Measurements from ENCODE around the gene FGF21.
"Not testable (repeated sequence)": the region's sequence is repeated elsewhere in the genome, so short reads cannot be mapped to it uniquely, and the experiment has no call there.

Gene FGF21

GRCh38 chr19:48715681-48716171 is 39.6 kb upstream of the FGF21 start:
- TF ChIP-seq CTCF (IDR thresholded peaks at IDR 0.05; ENCODE audit: low read length, missing control alignments) = no peak
- H3K4me3 ChIP-seq (replicated peaks; ENCODE audit: low read depth, low read length) = peak overlapping the region; percentile 71
- DNase-seq (ENCODE audit: low read depth) = no peak

- H3K4me3 ChIP-seq (replicated peaks; ENCODE audit: low read depth, low read length) = peak overlapping the region; percentile 43
- TF ChIP-seq CTCF (IDR thresholded peaks at IDR 0.05; ENCODE audit: low read length, missing control alignments) = no peak
Measured at GRCh38 chr19:48716562-48717291, 38.6 kb upstream of the FGF21 start.

GRCh38 chr19:48718106-48718505 is 37.2 kb upstream of the FGF21 start:
- not testable (repeated sequence) for H3K4me3 ChIP-seq (replicated peaks; ENCODE audit: low read depth, low read length); DNase-seq (ENCODE audit: low read depth)

More at GRCh38 chr19:48716562-48717291, 38.6 kb upstream of the FGF21 start:
- DNase-seq (ENCODE audit: low read depth) = peak; percentile 73

GRCh38 chr19:48718711-48719231 is 36.6 kb upstream of the FGF21 start:
- H3K4me3 ChIP-seq (replicated peaks; ENCODE audit: low read depth, low read length) = no peak overlapping the region
- no peak for DNase-seq (ENCODE audit: low read depth)
- no peak for TF ChIP-seq CTCF (IDR thresholded peaks at IDR 0.05; ENCODE audit: low read length, missing control alignments)

GRCh38 chr19:48719263-48720171 is 35.8 kb upstream of the FGF21 start, which contains the start of gene MAMSTR:
MAMSTR (minus strand) TSS chr19:48719725; CDS start chr19:48719031, 694 bp downstream.
- TF ChIP-seq CTCF (IDR thresholded peaks at IDR 0.05; ENCODE audit: low read length, missing control alignments) = no peak
- peak within 1 kb of the TSS; percentile 75 for H3K4me3 ChIP-seq (replicated peaks; ENCODE audit: low read depth, low read length)
- DNase-seq (ENCODE audit: low read depth) = no peak

- DNase-seq (ENCODE audit: low read depth) = no peak
- peak overlapping the region; percentile 75 for H3K4me3 ChIP-seq (replicated peaks; ENCODE audit: low read depth, low read length)
- no peak for TF ChIP-seq CTCF (IDR thresholded peaks at IDR 0.05; ENCODE audit: low read length, missing control alignments)
Measured at GRCh38 chr19:48720251-48720612, 35.1 kb upstream of the FGF21 start.

All from fibroblast of pulmonary artery (primary cell).